GM18909 (cell line): Measurements from ENCODE around the gene HMGXB3.
"Not testable (repeated sequence)": the region's sequence is repeated elsewhere in the genome, so short reads cannot be mapped to it uniquely, and the experiment has no call there.

Source experiments
- ATAC-seq: cut with Tn5 transposase; IDR thresholded peaks from one replicate; pipeline ENCODE4 v1.9.1; 2021; ENCODE audit warnings: mild to moderate bottlenecking; ENCODE audit not compliant: unreplicated experiment, poor library complexity

The HMGXB3 gene

DNA sequence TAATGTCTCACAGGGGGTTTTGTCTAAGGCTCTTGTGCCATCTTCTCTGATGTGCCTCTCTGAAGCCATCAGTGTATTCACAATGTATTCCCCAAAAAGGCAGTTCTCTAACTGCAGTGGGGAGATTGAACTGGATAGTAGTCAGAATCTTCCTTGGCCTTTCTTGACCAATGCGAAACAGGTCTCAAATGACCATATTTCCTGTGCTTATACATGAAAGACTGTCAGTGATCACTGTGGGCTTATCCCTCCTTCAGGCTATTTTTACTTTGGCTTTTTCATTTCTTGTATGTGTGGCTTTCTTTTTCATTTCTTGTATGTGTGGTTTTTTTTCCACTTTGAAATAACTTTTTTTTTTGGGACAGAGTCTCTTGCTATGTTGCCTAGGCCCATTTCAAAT, 19.7 kb downstream of the HMGXB3 start:
- ATAC-seq, result no peak

DNA sequence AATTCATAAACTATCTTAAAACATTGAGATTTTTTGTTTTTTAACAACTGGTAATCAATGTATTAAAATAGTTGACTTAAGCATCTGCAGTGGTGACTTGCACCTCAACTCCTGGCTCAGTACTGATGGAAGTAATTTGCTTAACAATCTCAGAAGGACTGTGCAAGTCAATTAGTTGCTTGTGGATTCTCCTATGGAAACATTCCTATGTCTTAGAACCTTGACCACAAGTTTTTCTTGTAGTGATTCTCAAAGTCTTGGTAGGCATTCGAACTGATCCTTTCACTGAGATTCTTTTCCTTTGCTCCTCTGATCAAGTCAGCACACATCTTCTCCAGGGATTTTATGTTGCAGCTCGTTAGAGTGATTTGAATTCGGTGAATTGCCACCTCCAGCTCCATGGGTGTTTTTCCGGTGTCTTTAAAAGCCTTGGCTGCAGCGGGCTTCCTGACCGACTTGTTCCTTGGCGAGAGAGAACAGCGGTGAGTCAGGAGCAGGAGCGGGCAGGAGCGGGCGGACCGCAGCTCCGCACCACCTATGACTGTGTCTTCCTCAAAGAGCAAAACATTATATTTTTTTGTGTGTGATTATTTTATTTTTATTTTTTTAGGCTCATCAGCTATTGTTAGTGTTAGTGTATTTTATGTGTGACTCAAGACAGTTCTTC, 21.1 kb downstream of the HMGXB3 start:
- ATAC-seq, result no peak

DNA sequence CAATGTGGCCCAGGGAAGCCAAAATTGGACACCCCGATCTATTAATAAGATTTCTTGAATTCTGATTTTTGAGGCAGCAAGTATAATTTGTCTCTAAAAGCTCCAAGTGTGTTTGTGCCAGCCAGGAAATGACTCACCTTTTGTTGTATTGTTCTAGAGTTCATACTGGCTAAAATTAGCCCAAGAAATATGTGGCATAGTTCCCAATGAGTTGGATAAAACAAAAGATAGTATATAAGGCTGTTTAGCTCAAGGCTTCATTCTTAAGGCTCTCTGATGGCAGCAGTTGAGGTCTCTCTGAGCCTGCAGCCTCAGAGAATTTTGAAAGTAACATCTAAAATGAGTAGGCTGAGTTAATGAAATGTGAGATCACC, 21.6 kb downstream of the HMGXB3 start:
- ATAC-seq, result no peak

DNA sequence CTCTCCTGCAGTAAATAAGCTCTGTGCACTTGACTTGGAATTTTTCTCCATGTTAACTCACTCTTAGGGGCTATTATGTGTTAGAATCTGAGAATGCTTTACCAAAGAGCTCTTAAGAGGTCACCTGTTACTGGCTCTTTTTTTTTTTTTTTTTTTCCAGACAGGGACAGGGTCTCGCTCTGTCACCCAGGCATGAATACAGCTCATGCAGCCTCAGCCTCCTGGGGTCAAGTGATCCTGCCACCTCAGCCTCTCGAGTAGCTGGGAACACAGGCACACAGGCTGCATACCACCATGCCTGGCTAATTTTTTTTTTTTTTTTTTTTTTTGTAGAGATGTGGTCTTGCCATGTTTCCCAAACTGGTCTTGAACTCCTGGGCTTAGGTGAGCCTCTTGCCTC, 22.1 kb downstream of the HMGXB3 start:
- ATAC-seq, result no peak

DNA sequence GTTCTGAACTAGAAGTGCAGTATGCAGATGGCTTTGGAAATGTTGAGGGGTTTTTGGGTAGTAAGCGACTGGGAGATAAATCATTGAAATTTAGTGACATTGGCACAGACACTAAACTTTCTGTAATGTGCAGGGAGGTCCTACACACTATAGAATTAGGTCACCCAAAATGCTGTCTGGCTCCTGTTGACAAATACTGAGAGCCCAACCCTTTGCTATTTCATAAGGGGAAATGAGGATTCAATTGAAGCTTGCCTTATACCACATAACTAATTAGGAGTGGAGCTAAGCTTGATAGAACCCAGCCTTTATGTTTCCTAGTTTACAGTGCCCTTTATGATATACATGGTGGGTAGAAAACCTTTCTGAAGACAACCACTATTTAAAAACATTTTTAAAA, 22.6 kb downstream of the HMGXB3 start:
- no peak for ATAC-seq

DNA sequence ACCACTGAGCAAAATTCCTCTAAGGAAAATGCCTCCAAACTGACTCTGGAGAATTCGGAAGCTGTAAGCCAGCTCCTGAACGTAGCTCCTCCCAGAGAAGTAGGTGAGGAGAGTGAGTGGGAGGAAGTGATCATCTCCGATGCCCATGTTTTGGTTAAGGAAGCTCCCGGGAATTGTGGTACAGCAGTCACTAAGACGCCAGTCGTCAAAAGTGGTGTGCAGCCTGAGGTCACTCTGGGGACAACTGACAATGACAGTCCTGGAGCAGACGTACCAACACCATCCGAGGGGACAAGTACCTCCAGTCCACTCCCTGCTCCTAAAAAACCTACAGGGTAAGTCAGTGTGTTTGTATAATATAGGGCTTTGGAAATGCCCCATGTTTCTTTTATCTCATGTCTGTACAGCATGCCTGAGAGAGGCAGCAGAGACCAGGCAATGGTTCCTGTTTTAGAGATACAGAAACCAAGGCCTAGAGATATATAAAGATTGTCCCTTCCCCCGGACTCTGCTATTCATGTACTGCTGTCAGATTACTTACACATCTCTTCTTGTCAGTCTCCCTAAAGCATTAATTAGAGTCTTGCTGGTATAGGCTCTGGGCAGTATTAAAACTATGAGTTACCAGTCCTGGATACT, 23.9 kb downstream of the HMGXB3 start:
- no peak for ATAC-seq

DNA sequence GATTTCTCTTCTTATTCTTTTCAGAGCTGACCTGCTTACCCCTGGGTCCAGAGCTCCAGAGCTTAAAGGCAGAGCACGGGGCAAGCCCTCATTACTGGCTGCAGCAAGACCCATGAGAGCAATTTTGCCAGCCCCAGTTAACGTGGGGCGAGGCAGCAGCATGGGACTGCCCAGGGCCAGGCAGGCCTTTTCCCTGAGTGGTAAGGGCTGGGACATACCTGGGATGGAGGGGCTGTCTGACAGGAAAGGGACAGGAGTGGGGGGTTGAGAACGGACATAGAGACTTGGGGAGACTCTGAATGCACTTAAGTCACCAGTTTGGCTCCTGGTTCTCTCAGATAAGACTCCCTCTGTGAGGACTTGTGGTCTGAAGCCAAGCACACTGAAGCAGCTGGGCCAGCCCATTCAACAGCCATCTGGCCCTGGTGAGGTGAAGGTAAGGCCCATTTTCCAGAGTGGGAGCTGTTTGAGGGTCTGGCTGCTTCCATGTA, 26.2 kb downstream of the HMGXB3 start:
- no peak for ATAC-seq

DNA sequence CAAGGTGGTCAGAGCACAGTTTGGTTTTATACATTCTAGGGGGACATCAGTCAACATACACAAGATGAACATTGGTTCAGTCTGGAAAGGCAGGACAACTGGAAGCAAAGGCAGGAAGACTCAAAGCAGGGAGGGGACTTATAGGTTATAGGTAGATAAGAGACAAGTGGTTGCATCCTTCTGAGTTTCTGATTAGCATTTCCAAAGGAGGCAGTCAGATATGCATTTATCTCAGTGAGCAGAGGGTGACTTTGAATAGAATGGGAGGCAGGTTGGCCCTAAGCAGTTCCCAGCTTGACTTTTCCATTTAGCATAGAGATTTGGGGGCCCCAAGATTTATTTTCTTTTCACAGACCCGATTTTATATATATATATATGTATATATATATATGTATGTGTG, 27.5 kb downstream of the HMGXB3 start:
- not testable (repeated sequence) for ATAC-seq

DNA sequence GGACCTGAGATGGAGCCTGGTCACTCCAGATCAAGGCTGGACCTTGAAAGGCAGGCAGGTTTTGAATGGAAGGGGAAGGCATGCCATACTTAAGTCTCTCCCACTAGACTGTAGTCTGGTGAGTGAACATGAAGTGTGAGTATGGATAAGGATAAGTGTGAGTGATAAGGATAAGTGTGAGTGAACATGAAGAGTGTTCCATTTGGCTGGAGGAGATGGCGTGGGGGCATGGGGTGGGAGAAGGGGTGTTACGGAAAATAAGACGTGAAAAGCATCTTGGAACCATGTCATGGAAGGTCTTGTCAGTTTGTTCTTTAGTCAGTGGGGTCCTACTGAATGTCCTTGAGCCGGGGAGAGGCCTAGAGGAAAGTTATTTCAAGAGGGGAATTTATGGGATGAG, 32.8 kb downstream of the HMGXB3 start:
- ATAC-seq, result no peak

DNA sequence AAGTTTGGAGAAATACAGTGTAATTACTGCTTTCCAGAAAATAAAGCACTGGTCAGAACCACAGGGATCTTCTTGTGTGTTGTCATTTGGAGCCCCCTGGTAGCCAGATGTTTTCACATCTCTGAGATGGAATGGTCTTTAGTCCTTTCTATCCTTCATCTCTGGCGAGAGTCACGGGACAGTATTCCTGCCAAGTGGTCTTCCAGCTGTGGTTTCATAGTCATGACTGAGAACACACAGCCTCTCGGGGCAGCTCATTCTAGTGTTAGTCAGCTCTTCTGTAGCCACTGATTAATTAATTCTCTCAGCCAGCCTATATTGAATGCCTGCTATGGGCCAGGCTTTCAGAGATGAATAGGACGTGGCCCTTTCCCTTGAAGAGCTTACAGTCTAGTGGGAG, 34.1 kb downstream of the HMGXB3 start:
- peak; percentile 9 for ATAC-seq

DNA sequence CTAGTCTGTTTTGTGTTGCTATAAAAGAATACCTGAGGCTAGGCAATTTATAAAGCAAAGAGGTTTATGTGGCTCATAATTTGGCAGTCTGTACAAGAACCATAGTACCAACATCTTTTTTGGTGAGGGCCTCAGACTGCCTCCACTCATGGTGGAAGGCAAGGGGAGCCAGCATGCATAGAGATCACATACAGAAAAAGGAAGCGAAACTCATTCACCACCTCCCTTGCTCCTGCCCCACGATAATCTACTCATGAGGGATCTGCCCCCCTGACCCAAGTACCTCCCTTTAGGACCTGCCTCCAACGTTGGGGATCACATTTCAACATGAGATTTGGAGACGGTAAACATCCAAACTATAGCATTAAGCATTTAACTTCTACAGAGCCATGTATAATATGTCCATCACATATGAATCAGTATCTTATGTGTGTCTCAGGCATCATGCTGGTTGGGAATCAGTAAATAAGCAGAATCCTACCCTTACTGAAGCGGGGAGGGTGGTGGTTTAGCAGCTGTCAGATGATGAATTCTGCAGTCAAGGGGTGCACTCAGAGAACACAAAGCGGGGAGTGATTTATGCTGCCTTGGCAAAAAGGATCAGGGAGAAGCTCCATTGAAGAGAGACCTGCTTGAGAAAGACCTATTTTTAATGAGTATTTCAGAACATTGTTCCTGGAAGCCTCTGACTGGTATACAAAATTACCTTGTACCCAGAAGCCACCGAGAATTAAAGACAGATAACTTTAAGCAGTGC, 34.8 kb downstream of the HMGXB3 start:
- peak; percentile 95 for ATAC-seq

DNA sequence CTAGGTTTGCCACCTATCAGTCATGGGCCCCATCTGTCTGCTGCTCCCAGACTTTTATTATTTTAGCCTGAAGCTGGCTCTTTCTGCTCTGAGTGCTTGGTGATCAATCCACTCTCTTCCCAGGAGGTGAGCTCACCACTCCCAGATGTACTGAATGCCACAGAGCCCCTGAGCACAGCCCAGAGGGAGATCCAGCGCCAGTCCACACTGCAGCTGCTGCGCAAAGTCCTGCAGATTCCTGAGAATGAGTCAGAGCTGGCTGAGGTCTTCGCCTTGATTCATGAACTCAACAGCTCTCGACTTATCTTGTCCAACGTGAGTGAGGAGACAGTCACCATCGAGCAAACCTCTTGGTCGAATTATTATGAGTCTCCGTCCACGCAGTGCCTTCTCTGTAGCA, 36.0 kb downstream of the HMGXB3 start:
- ATAC-seq, result no peak

DNA sequence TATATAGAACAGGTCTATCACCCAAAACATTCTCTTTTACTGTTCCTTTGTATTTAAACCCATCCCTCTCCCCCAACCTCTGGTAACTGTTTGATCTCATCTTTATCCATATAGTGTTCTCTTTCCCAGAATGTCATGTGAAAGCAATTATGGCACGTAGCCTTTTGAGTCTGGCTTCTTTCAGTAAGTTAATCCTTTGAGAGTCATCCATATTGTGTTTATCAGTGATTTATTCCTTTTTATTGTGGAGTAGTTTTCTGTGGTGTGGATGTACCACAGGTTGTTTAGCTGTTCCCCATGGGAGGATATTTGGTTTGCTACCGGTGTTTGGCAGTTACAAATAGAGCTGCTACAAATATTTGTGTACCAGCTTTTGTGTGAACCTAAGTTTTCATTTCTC, 38.0 kb downstream of the HMGXB3 start:
- ATAC-seq, result no peak

DNA sequence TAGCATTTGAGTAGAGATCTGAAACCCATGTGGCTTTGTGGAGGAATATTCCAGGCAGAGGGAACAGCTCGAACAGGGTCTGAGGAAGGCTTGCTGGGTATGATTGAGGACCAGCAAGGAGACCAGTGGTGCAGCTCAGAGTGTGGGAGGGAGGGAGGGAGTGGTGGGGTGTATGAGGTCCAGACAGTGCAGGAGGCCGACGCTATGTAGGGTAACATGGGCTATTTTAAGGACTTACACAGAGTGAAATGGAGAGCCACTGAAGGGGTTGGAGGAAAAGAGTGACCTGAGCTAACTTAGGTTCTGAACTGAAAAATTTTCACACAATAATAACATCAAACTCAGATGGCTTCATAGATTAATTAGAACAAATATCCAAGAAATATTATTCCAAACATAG, 41.9 kb downstream of the HMGXB3 start:
- ATAC-seq, result no peak

DNA sequence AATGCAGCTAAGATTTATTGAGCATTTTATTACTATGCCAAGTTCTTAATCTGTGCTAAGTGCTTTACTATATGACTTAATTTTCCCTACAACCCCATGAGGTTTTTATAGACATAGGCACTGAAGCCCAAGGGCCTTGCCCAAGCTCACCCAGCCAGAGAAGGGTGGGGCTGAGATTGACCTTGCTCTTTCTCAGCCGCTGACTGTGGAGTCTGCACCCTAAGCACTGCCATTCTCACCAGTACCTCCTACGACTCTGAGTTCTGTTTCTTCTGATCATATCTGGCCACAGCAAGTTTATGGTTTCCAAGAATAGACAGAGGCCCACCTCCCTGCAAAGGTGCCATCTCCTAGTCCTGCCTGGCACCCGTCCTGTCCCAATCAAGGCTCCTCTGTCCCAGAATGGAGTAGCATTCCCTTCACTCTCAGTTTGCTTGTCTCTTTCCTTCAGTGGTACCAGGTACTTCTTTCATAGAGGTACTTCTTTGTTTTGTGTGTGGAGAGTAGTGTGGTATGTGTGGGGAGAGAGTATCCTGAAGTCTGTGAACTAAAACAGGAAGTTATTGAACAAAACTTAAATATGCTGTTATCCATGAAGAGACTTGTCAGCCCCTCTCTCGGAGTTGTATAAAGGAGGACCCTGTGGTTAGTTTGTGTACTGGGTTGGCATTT, 43.3 kb downstream of the HMGXB3 start:
- ATAC-seq, result no peak

DNA sequence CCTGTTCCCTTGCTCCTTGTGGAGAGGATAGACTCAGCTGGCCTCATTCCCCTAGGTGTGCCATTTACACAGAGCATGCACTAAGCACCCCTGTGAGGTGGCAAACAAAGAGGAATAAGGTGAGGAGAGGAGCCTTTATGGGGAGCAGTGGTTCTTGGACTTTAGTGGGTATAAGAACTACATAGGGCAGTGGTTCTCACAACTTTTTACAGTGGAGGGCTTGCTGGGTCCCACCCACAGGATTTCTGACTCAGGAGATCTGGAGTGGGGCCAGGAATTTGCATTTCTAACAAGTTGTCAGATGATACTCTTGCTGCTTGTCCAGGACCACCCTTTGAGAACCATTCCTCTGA, 43.8 kb downstream of the HMGXB3 start:
- ATAC-seq, result no peak

DNA sequence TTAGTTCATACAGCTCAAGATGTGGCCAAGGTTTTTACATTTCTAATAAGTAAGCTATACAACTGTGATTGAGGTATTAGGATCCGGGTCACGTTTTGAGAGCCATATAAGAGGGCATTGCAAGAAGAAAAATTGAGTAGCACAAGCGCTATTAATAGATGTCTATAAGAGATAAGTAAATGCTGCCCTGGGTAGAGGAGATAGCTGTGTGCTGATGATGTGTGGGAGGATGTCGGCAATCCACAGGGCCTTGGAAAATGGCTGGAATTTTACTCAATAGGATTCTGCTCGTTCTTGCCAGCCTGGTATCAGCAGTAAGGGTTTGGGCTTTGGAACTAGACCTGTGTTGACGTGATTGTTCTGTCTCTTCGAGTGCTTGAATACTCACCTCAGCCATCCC, 44.2 kb downstream of the HMGXB3 start:
- no peak for ATAC-seq

DNA sequence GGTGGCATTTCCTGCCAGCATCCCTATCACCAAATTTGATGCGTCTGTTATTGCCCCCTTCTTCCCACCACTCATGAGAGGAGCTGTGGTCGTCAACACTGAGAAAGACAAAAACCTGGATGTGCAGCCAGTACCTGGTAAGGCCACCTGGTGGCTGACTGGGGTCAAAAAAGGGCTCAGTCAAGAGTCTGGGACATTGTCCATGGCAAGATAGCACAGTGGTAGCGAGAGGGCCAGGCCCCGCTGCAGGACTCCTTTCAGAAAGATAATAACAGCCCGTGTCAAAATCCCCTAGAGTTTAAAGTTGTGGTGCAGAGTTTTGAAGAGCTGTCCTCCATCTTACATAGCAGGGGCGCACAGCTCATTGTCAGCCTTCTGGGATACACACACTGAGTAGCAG, 45.0 kb downstream of the HMGXB3 start:
- no peak for ATAC-seq

DNA sequence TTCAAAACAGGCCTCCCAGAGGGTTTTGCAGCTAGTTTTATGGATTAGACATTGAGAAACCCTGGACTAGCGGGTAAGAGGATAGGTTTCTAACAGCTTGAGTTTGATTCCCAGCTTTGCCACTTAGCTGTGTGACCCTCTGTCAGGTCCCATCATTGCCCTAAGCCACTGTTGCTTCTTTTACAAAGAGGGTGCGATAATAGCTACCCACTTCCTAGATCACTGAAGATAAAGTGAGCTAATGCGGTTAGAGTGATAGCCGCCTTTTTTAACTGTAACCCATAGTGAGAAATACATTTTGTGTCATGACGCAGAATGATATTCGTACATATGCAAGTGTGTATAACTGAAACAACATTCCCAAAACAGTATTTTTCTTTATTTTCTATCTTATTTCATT, 45.5 kb downstream of the HMGXB3 start:
- no peak for ATAC-seq

DNA sequence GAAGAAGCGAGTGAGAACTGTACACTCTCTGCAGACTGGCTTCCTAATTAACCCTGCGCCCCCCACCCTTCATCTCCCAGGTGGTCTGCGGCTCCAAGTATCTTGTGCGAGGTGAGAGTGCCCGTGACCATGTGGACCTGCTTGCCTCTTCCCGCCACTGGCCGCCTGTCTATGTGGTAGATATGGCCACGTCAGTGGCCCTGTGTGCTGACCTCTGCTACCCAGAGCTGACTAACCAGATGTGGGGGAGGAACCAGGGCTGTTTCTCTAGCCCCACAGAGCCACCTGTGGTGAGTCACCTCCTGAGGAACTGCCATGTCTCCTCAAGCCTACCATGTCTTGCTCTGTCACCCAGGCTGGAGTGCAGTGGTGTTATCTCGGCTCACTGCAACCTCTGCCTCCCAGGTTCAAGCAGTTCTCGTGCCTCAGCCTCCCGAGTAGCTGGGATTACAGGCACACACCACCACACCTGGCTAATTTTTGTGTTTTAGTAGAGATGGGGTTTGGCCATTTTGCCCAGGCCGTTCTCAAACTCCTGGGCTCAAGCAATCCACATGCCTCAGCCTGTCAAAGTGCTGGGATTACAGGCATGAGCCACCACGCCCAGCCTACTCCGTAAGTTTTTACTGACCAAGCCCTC, 49.8 kb downstream of the HMGXB3 start:
- ATAC-seq, result not testable (repeated sequence)
